ENCODE results near the gene AHDC1. TPM values are rescaled to one million over a fixed set of nuclear protein-coding genes. Genes with fewer than 3 reads are reported as not detected.

Gene AHDC1
- total and polyA plus RNA-seq, 9 of the 15 experiments (the other 6 are each of a cell fraction or from before 2014, with no cell fraction given) = 0.21 to 36.4 (median 4.7) TPM

GRCh38 chr1:27592931-27593677, 10.8 kb downstream of the AHDC1 start:
- ChIA-PET CTCF (ENCODE audit: low intra/inter-chr PET ratio) (no interaction called here), POLR2A (interaction anchor here (1.0 to 4.5 kb wide), 2 partner anchors 8 to 18 kb away, joined by 3 to 28 read pairs; no protein-coding TSS in a partner anchor)
- Histone ChIP-seq H3K4me3 (no peak overlapping the region), H4K20me1 (replicated peaks; ENCODE audit: control insufficient read depth, insufficient read depth, low read length) (peaks cover 55% of the 10 kb centered on the region), H3K9me1 (ENCODE audit: control insufficient read depth, insufficient read depth, low read length) (peaks cover 13% of the 10 kb centered on the region), H3K79me2 (ENCODE audit: control insufficient read depth, insufficient read depth, low read length) (peaks cover 71% of the 10 kb centered on the region), H3K27ac (ENCODE audit: extremely low read depth, low read depth, low read length) (no peak overlapping the region), H3K9ac (ENCODE audit: insufficient read depth in 1 of 2, low read depth in 2 of 2, low read length in 2 of 2) (peak overlapping the region in 1 of 2 experiments; percentile 66; a peak in 2 of 4 replicates), H2AFZ (ENCODE audit: low read depth, low read length) (no peak overlapping the region), H3K36me3 (ENCODE audit: control insufficient read depth, insufficient read depth, low read length) (peaks cover 55% of the 10 kb centered on the region; the same call in 2 of the 3 replicates), H3K9me3 (replicated peaks; ENCODE audit: control insufficient read depth, insufficient read depth, low read depth, low read length) (no peaks in the 10 kb centered on the region), H3K27me3 (ENCODE audit: control insufficient read depth in 2 of 2, insufficient read depth in 2 of 2, low read length in 2 of 2) (no peaks in the 10 kb centered on the region), H3K4me2 (ENCODE audit: insufficient read depth, low read length) (no peak overlapping the region), H3K4me1 (replicated peaks in 1 of 2; ENCODE audit: control insufficient read depth in 2 of 2, insufficient read depth in 2 of 2, low read length in 2 of 2) (peaks cover 30 to 74% of the 10 kb centered on the region in 2 experiments)
- TF ChIP-seq ZNF444 (CRISPR knock-in tag; IDR thresholded peaks at IDR 0.05) = no peak
- no peak for TF ChIP-seq TBP (optimal IDR thresholded peaks at IDR 0.05; ENCODE audit: low read depth, low read length)
- TF ChIP-seq ASH1L (IDR thresholded peaks at IDR 0.05; ENCODE audit: borderline replicate concordance, low read depth, partially characterized antibody) = no peak
- TF ChIP-seq POLR2H (tag; IDR thresholded peaks at IDR 0.05; ENCODE audit: low read depth) = no peak
- TF ChIP-seq SRSF3 (IDR thresholded peaks at IDR 0.05; ENCODE audit: insufficient read depth, low read length) = no peak
- no peak for TF ChIP-seq CBFA2T2 (conservative IDR thresholded peaks at IDR 0.05)
- no peak for TF ChIP-seq ZBTB8A (IDR thresholded peaks at IDR 0.05; ENCODE audit: partially characterized antibody)
- no peak for TF ChIP-seq PCBP2 (IDR thresholded peaks at IDR 0.05; ENCODE audit: low read depth, low read length, poor library complexity, severe bottlenecking)
- no peak for TF ChIP-seq ZNF830 (CRISPR knock-in tag; IDR thresholded peaks at IDR 0.05)
- TF ChIP-seq MCM7 (IDR thresholded peaks at IDR 0.05) = no peak
- no peak for TF ChIP-seq RBM34 (IDR thresholded peaks at IDR 0.05; ENCODE audit: borderline replicate concordance, insufficient read depth, low read length)
- TF ChIP-seq ZBTB26 (CRISPR knock-in tag; IDR thresholded peaks at IDR 0.05) = no peak
- TF ChIP-seq BCL6 (CRISPR knock-in tag; IDR thresholded peaks at IDR 0.05) = no peak
- 85% methylated on average over 14 of the region's 17 CpGs for WGBS (ENCODE audit: insufficient coverage, low coverage, missing lambda C conversion rate)
- no TSS peak for BruUV-seq (replicated peaks)
- in situ Hi-C loops (cut with MboI) (no loop called here), intact Hi-C loops (cut with micrococcal nuclease) (no loop called here)
- DNase-seq (ENCODE audit: extremely low read depth in 1 of 4, low spot score in 3 of 4) (no peak), FAIRE-seq (no peak), ATAC-seq (no peak)

Data from K562 (cell line).